Upper lobe of left lung (tissue), 6 donors: ENCODE measurements around the gene RNF213. TPM values are rescaled to one million over a fixed set of nuclear protein-coding genes. Genes with fewer than 3 reads are reported as not detected.

Experiments used
- ATAC-seq, 2 donors: fragments of 200-7000 bp; cut with Tn5 transposase; one replicate each; pipeline ENCODE4 v1.9.1; 2022; ENCODE audit warnings: mild to moderate bottlenecking in 2 of 2, moderate library complexity in 2 of 2; ENCODE audit not compliant: low FRiP score in 2 of 2
- DNase-seq, 2 donors: peaks; one replicate each; pipeline ENCODE4 v3.0.0-alpha.2; 2019 to 2020
- H3K27ac ChIP-seq, 4 donors: fragments of 200-600 bp; sonication (generic); one replicate each; pipeline ENCODE4 v1.5.1; 2016 to 2019
- H3K27me3 ChIP-seq, 4 donors: fragments of 200-600 bp; sonication (generic); one replicate each; pipeline ENCODE4 v1.5.1; 2017 to 2019
- H3K36me3 ChIP-seq, 4 donors: fragments of 200-600 bp; sonication (generic); one replicate each; pipeline ENCODE4 v1.5.1; 2016 to 2019
- H3K4me1 ChIP-seq, 4 donors: fragments of 200-600 bp; sonication (generic); one replicate each; pipeline ENCODE4 v1.5.1; 2018 to 2019
- H3K4me3 ChIP-seq, 4 donors: fragments of 200-600 bp; sonication (generic); one replicate each; pipeline ENCODE4 v1.5.1; 2017 to 2019; ENCODE audit warnings: mild to moderate bottlenecking in 2 of 4, moderate library complexity in 1 of 4
- H3K9me3 ChIP-seq, 4 donors: fragments of 200-600 bp; sonication (generic); one replicate each; pipeline ENCODE4 v1.5.1; 2018 to 2019
- CTCF ChIP-seq, 6 experiments: fragments of 450-650 bp in 4 of 6; fragments of 200-600 bp in 2 of 6; sonication (generic) in 2 of 6; IDR thresholded peaks; one replicate each; pipeline ENCODE4 v1.5.1; 2016 to 2019; ENCODE audit warnings: antibody characterized with exemption in 6 of 6
- EP300 ChIP-seq, 4 donors: sonication (generic); formaldehyde crosslinking; IDR thresholded peaks; one replicate each; pipeline ENCODE4 v1.5.1; 2017; ENCODE audit warnings: antibody characterized with exemption in 4 of 4, control low read depth in 2 of 4
- POLR2A ChIP-seq, 4 donors: fragments of 450-650 bp; IDR thresholded peaks; one replicate each; pipeline ENCODE4 v1.5.1; 2016 to 2017; ENCODE audit warnings: antibody characterized with exemption in 4 of 4, mild to moderate bottlenecking in 2 of 4
- POLR2AphosphoS5 ChIP-seq, 2 donors: sonication (generic); formaldehyde crosslinking; IDR thresholded peaks; one replicate each; pipeline ENCODE4 v1.5.1; 2017; ENCODE audit warnings: antibody characterized with exemption in 2 of 2
- WGBS, 2 donors: methylation state at CpG; one replicate each; pipeline ENCODE4 v1.1.5; 2017 to 2018; 5-methylcytosine and 5-hydroxymethylcytosine counted together
- total RNA-seq, 6 donors: library from RNA; depleted of rRNA in 4 of 6; stranded (reverse); fragments of >200 nt in 4 of 6; gene quantifications; one replicate each; pipeline versions ENCODE4 v1.1.0 to v1.2.1, GENCODE V29; 2016 to 2021
- donor health status: DM: no; HTN: no; CAD: no; lungs with moderate emphysema.
- donor health status: DM: no; HTN: yes; CAD: no; lungs with severe emphysema.

Gene RNF213
- total RNA-seq, 6 donors from 2014 or later: 135 to 619 (median 207) TPM

- H3K27ac ChIP-seq: peak overlapping the region in 1 of 4 donors; percentile 35
- TF ChIP-seq POLR2AphosphoS5 (IDR thresholded peaks at IDR 0.05) (no peak), EP300 (IDR thresholded peaks at IDR 0.05) (no peak), POLR2A (IDR thresholded peaks at IDR 0.05) (no peak), CTCF (IDR thresholded peaks at IDR 0.05) (no peak)
- no peak for DNase-seq
- no peaks in the 10 kb centered on the region for H3K9me3 ChIP-seq
- H3K27me3 ChIP-seq: no peaks in the 10 kb centered on the region
- no peak overlapping the region for H3K4me3 ChIP-seq
- peaks cover 0 to 60% (median 32%) of the 10 kb centered on the region in 4 donors for H3K36me3 ChIP-seq
- 43 to 92% methylated on average over 2 of the region's 2 CpGs for WGBS, 2 donors
- H3K4me1 ChIP-seq: peaks cover 20 to 46% (median 26%) of the 10 kb centered on the region in 4 donors
- ATAC-seq: no peak
These were observed 8.8 kb downstream of the RNF213 start for GRCh38 chr17:80269405-80269807.

- H3K36me3 ChIP-seq: peaks cover 0 to 58% (median 32%) of the 10 kb centered on the region in 4 donors
- H3K9me3 ChIP-seq: no peaks in the 10 kb centered on the region
- TF ChIP-seq CTCF (IDR thresholded peaks at IDR 0.05) (no peak), POLR2AphosphoS5 (IDR thresholded peaks at IDR 0.05) (no peak), POLR2A (IDR thresholded peaks at IDR 0.05) (no peak), EP300 (IDR thresholded peaks at IDR 0.05) (no peak)
- no peaks in the 10 kb centered on the region for H3K27me3 ChIP-seq
- H3K4me1 ChIP-seq: peaks cover 13 to 39% (median 20%) of the 10 kb centered on the region in 4 donors
- ATAC-seq: no peak
- H3K4me3 ChIP-seq: no peak overlapping the region
- no peak for DNase-seq
- H3K27ac ChIP-seq: peak overlapping the region in 1 of 4 donors; percentile 35
- 82 to 88% methylated on average over 10 of the region's 10 CpGs for WGBS, 2 donors
These were observed 9.5 kb downstream of the RNF213 start for GRCh38 chr17:80270104-80270503.

- Histone ChIP-seq H3K27me3 (no peaks in the 10 kb centered on the region), H3K4me3 (no peak overlapping the region), H3K36me3 (peaks cover 0 to 58% (median 32%) of the 10 kb centered on the region in 4 donors), H3K4me1 (peaks cover 6 to 31% (median 12%) of the 10 kb centered on the region in 4 donors), H3K27ac (peak overlapping the region in 1 of 4 donors; percentile 2), H3K9me3 (no peaks in the 10 kb centered on the region)
- DNase-seq: no peak
- TF ChIP-seq EP300 (IDR thresholded peaks at IDR 0.05) (no peak), CTCF (IDR thresholded peaks at IDR 0.05) (no peak)
- ATAC-seq: peak in 1 of 2 donors; percentile 60
- 74 to 90% methylated on average over 4 of the region's 4 CpGs for WGBS, 2 donors
These were observed 10.2 kb downstream of the RNF213 start for GRCh38 chr17:80270836-80271235.

- Histone ChIP-seq H3K9me3 (no peaks in the 10 kb centered on the region), H3K4me1 (peaks cover 4 to 31% (median 10%) of the 10 kb centered on the region in 4 donors), H3K27ac (no peak overlapping the region), H3K27me3 (no peaks in the 10 kb centered on the region), H3K36me3 (peaks cover 0 to 61% (median 25%) of the 10 kb centered on the region in 4 donors), H3K4me3 (no peak overlapping the region)
- ATAC-seq (no peak), DNase-seq (no peak)
- WGBS, 2 donors: 89% methylated on average over 8 to 10 of the region's 10 CpGs
- TF ChIP-seq POLR2A (IDR thresholded peaks at IDR 0.05) (peak in 1 of 4 donors; percentile 8), EP300 (IDR thresholded peaks at IDR 0.05) (no peak)
These were observed 11.7 kb downstream of the RNF213 start for GRCh38 chr17:80272366-80272765.

GRCh38 chr17:80274331-80274730 is 13.7 kb downstream of the RNF213 start:
- H3K36me3 ChIP-seq: peaks cover 0 to 57% (median 32%) of the 10 kb centered on the region in 4 donors
- no peak for DNase-seq

More at GRCh38 chr17:80274331-80274730, 13.7 kb downstream of the RNF213 start:
- no peaks in the 10 kb centered on the region for H3K9me3 ChIP-seq
- 83 to 90% methylated on average over 7 of the region's 9 CpGs for WGBS, 2 donors
- ATAC-seq: no peak
- H3K4me3 ChIP-seq: no peak overlapping the region
- no peaks in the 10 kb centered on the region for H3K27me3 ChIP-seq
- no peak for TF ChIP-seq POLR2A (IDR thresholded peaks at IDR 0.05)
- TF ChIP-seq CTCF (IDR thresholded peaks at IDR 0.05): no peak
- no peak for TF ChIP-seq POLR2AphosphoS5 (IDR thresholded peaks at IDR 0.05)
- TF ChIP-seq EP300 (IDR thresholded peaks at IDR 0.05): no peak
- peaks cover 6 to 47% (median 19%) of the 10 kb centered on the region in 4 donors for H3K4me1 ChIP-seq
- peak overlapping the region in 1 of 4 donors; percentile 13 for H3K27ac ChIP-seq
